Neural cell (in vitro differentiated cells): ENCODE measurements around the gene TRPM8. TPM values are rescaled to one million over a fixed set of nuclear protein-coding genes. Genes with fewer than 3 reads are reported as not detected.

Experiments
- H2AFZ ChIP-seq: fragments of 200-600, 300-800 bp; sonication (generic), shearing (Covaris generic); 2 replicates; pipeline ENCODE4 v1.6.0; 2014; ENCODE audit warnings: low read depth, mild to moderate bottlenecking, antibody characterized with exemption, low read length, moderate library complexity
- H3F3A ChIP-seq: fragments of 200-600 bp; shearing (Covaris generic); 2 replicates; pipeline ENCODE4 v1.6.1; 2016; ENCODE audit warnings: mild to moderate bottlenecking, moderate library complexity, mixed read lengths, antibody characterized with exemption, low read length; ENCODE audit not compliant: insufficient read depth, poor library complexity, severe bottlenecking
- H3K27ac ChIP-seq: fragments of 200-600, 300-800 bp; sonication (generic), shearing (Covaris generic); 2 replicates; pipeline ENCODE4 v1.5.1; 2014; ENCODE audit warnings: mild to moderate bottlenecking, low read length, moderate library complexity
- H3K27me3 ChIP-seq: fragments of 300-800, 200-600 bp; sonication (generic), shearing (Covaris generic); 2 replicates; pipeline ENCODE4 v1.6.0; 2014; ENCODE audit warnings: mild to moderate bottlenecking, low read depth, low read length, moderate library complexity; ENCODE audit not compliant: insufficient read depth
- H3K36me3 ChIP-seq: fragments of 300-800, 200-600 bp; sonication (generic), shearing (Covaris generic); 2 replicates; pipeline ENCODE4 v1.5.1; 2014; ENCODE audit warnings: mild to moderate bottlenecking, antibody characterized with exemption, low read length, moderate library complexity; ENCODE audit not compliant: insufficient read depth
- H3K4me2 ChIP-seq: fragments of 300-800, 200-600 bp; sonication (generic), shearing (Covaris generic); 2 replicates; pipeline ENCODE4 v1.6.0; 2014; ENCODE audit warnings: mild to moderate bottlenecking, low read length
- H3K4me3 ChIP-seq: fragments of 300-800, 200-600 bp; sonication (generic), shearing (Covaris generic); 2 replicates; pipeline ENCODE4 v1.5.1; 2014; ENCODE audit warnings: mild to moderate bottlenecking, low read length, moderate library complexity
- H3K79me2 ChIP-seq: fragments of 200-600 bp; shearing (Covaris generic); replicated peaks from 2 replicates; pipeline ENCODE4 v1.6.0; 2014; ENCODE audit warnings: mild to moderate bottlenecking, low read length, moderate library complexity; ENCODE audit not compliant: insufficient read depth
- H3K9ac ChIP-seq: fragments of 300-800, 200-600 bp; sonication (generic), shearing (Covaris generic); 2 replicates; pipeline ENCODE4 v1.6.1; 2016; ENCODE audit warnings: mild to moderate bottlenecking, low read length, mixed read lengths
- H3K9me2 ChIP-seq: fragments of 200-600 bp; shearing (Covaris generic); 2 replicates; pipeline ENCODE4 v1.6.1; 2016; ENCODE audit warnings: mild to moderate bottlenecking, low read length, mixed read lengths; ENCODE audit not compliant: insufficient read depth
- H3K9me3 ChIP-seq: fragments of 200-600, 300-800 bp; sonication (generic), shearing (Covaris generic); 2 replicates; pipeline ENCODE4 v1.6.1; 2016; ENCODE audit warnings: mild to moderate bottlenecking, mixed run types, low read length, moderate library complexity, mixed read lengths
- H4K20me1 ChIP-seq: fragments of 200-600 bp; shearing (Covaris generic); 2 replicates; pipeline ENCODE4 v1.6.1; 2016; ENCODE audit warnings: mild to moderate bottlenecking, mixed run types; ENCODE audit not compliant: insufficient read depth
- CTCF ChIP-seq: fragments of 450-650 bp; IDR thresholded peaks from 2 replicates; pipeline ENCODE4 v1.5.1; 2014; ENCODE audit warnings: antibody characterized with exemption, mild to moderate bottlenecking, moderate library complexity; ENCODE audit not compliant: poor library complexity, severe bottlenecking
- EP300 ChIP-seq: fragments of 450-650 bp; conservative IDR thresholded peaks from 2 replicates; pipeline ENCODE4 v1.6.1; 2014; ENCODE audit warnings: antibody characterized with exemption, mild to moderate bottlenecking, moderate library complexity; ENCODE audit not compliant: poor library complexity, severe bottlenecking
- EZH2 ChIP-seq: fragments of 200-600, 300-800 bp; shearing (Covaris generic), sonication (generic); IDR thresholded peaks from 2 replicates; pipeline ENCODE4 v1.6.1; 2014; ENCODE audit warnings: antibody characterized with exemption, low read length, borderline replicate concordance, mild to moderate bottlenecking; ENCODE audit not compliant: insufficient read depth, poor library complexity, severe bottlenecking
- POLR2AphosphoS5 ChIP-seq: IDR thresholded peaks from 2 replicates; pipeline ENCODE4 v1.6.1; 2012
- RAD21 ChIP-seq: fragments of 450-650 bp; conservative IDR thresholded peaks from 2 replicates; pipeline ENCODE4 v1.6.1; 2014; ENCODE audit warnings: antibody characterized with exemption, mild to moderate bottlenecking, moderate library complexity
- REST ChIP-seq: IDR thresholded peaks from 2 replicates; pipeline ENCODE4 v1.6.1; 2012; ENCODE audit warnings: borderline replicate concordance
- SMC3 ChIP-seq: fragments of 450-650 bp; conservative IDR thresholded peaks from 2 replicates; pipeline ENCODE4 v1.6.1; 2014; ENCODE audit warnings: antibody characterized with exemption, mild to moderate bottlenecking, moderate library complexity; ENCODE audit not compliant: poor library complexity
- TAF1 ChIP-seq: IDR thresholded peaks from 2 replicates; pipeline ENCODE4 v1.6.1; 2012; ENCODE audit warnings: low read depth
- polyA plus RNA-seq: library from polyadenylated mRNA; depleted of rRNA; stranded (reverse); fragments of >200 nt; gene quantifications from 2 replicates; pipeline ENCODE4 v1.2.3, GENCODE V29; 2014

TRPM8 gene
- polyA plus RNA-seq, 1 donor from 2014 or later: not detected

- Histone ChIP-seq H3K9ac (no peak overlapping the region), H2AFZ (no peak overlapping the region)
These were observed 86.9 kb downstream of the TRPM8 start for GRCh38 chr2:234003972-234004617.

GRCh38 chr2:234005126-234005525 is 88.0 kb downstream of the TRPM8 start:
- Histone ChIP-seq H3K9me2 (no peaks in the 10 kb centered on the region), H3F3A (no peaks in the 10 kb centered on the region), H3K27me3 (no peaks in the 10 kb centered on the region), H2AFZ (no peak overlapping the region), H3K4me2 (no peak overlapping the region), H3K79me2 (no peaks in the 10 kb centered on the region), H4K20me1 (no peaks in the 10 kb centered on the region), H3K9me3 (no peaks in the 10 kb centered on the region), H3K9ac (no peak overlapping the region), H3K36me3 (no peaks in the 10 kb centered on the region), H3K27ac (no peak overlapping the region), H3K4me3 (no peak overlapping the region)
- TF ChIP-seq EZH2: no peak
- TF ChIP-seq SMC3: no peak
- no peak for TF ChIP-seq RAD21
- no peak for TF ChIP-seq EP300
- no peak for TF ChIP-seq TAF1
- no peak for TF ChIP-seq POLR2AphosphoS5
- no peak for TF ChIP-seq REST

More at GRCh38 chr2:234003972-234004617, 86.9 kb downstream of the TRPM8 start:
- Histone ChIP-seq H3K4me3 (no peak overlapping the region), H3K9me3 (no peaks in the 10 kb centered on the region), H3F3A (no peaks in the 10 kb centered on the region), H3K79me2 (no peaks in the 10 kb centered on the region), H3K9me2 (no peaks in the 10 kb centered on the region), H3K36me3 (no peaks in the 10 kb centered on the region), H3K27me3 (no peaks in the 10 kb centered on the region), H3K4me2 (no peak overlapping the region), H3K27ac (no peak overlapping the region), H4K20me1 (no peaks in the 10 kb centered on the region)
- TF ChIP-seq SMC3: no peak
- no peak for TF ChIP-seq REST
- no peak for TF ChIP-seq EP300
- no peak for TF ChIP-seq CTCF
- no peak for TF ChIP-seq EZH2
- TF ChIP-seq RAD21: no peak
